ENCODE data around the gene ADAT2. TPM values are rescaled to one million over a fixed set of nuclear protein-coding genes. Genes with fewer than 3 reads are reported as not detected.
"Not testable (repeated sequence)": the region's sequence is repeated elsewhere in the genome, so short reads cannot be mapped to it uniquely, and the experiment has no call there.

Gene ADAT2
- total and polyA plus RNA-seq, 12 donors: 0.61 to 18.6 (median 6.3) TPM

DNA sequence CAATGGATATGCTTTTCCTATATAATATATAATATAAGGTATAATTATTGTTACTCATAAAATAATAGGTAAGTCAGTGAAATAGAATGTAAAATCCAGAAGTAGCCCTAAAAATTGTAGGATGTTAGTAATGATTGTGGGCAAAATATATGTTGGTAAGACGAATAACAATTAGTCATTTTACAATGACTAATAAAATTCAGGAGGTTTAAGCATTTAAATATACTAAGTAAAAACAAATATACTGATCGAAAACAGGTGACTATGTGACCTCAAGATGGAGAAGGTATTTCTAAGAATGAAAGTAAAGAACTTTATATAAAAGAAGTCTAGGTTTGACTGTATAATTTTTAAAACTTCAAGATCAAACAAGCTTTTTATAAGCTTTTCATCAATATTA is 32.1 kb upstream of the ADAT2 start:
- intact Hi-C loops (cut with DNase I): no loop called here
- DNase-seq: no peak
- Histone ChIP-seq H3K27me3 (no peaks in the 10 kb centered on the region), H3K27ac (no peak overlapping the region), H3K4me1 (replicated peaks in 1 of 2) (no peaks in the 10 kb centered on the region), H3K36me3 (replicated peaks in 1 of 2) (peaks cover 0 to 23% of the 10 kb centered on the region in 2 donors), H3K4me3 (no peak overlapping the region), H3K9me3 (replicated peaks in 1 of 3) (no peaks in the 10 kb centered on the region)
- TF ChIP-seq, protein P1, sequence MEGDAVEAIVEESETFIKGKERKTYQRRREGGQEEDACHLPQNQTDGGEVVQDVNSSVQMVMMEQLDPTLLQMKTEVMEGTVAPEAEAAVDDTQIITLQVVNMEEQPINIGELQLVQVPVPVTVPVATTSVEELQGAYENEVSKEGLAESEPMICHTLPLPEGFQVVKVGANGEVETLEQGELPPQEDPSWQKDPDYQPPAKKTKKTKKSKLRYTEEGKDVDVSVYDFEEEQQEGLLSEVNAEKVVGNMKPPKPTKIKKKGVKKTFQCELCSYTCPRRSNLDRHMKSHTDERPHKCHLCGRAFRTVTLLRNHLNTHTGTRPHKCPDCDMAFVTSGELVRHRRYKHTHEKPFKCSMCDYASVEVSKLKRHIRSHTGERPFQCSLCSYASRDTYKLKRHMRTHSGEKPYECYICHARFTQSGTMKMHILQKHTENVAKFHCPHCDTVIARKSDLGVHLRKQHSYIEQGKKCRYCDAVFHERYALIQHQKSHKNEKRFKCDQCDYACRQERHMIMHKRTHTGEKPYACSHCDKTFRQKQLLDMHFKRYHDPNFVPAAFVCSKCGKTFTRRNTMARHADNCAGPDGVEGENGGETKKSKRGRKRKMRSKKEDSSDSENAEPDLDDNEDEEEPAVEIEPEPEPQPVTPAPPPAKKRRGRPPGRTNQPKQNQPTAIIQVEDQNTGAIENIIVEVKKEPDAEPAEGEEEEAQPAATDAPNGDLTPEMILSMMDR (IDR thresholded peaks at IDR 0.05): no peak
- no peak for TF ChIP-seq POLR2A (IDR thresholded peaks at IDR 0.05)
- WGBS, 4 donors: 75 to 97% (median 95%) methylated on average over 2 of the region's 2 CpGs

DNA sequence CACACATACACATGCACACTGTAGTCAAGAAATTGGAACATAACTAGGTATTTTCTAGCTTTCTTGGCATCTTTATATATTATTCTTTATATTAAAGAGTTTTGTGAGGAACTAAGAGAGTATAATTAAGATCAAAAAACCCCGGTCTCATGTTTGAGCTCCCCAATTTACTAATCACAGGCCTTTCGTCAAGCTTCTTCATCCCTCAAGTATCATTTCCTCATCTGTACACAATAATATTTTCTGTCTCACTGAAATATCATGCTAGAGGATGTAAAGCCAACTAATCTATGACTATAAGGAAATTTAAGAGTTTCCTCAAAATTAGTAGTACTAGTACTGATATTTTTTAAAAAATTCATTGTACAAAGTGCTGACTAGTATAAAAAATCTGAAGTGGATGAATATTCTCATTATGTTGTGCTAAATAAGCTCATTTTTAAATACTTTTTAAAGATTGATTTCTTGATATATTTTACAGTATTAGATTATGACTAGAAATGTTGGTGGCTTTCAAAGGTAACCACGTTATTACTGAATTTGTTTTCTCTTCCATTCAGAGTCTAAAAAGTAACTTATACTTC is 28.1 kb upstream of the ADAT2 start:
- Histone ChIP-seq H3K9me3 (replicated peaks in 1 of 3) (no peaks in the 10 kb centered on the region), H3K36me3 (replicated peaks in 1 of 2) (peaks cover 0 to 32% of the 10 kb centered on the region in 2 donors), H3K27ac (no peak overlapping the region), H3K27me3 (no peaks in the 10 kb centered on the region), H3K4me1 (replicated peaks in 1 of 2) (no peaks in the 10 kb centered on the region), H3K4me3 (no peak overlapping the region)
- 89 to 96% (median 92%) methylated on average over 3 of the region's 3 CpGs for WGBS, 4 donors
- DNase-seq: no peak
- no peak for TF ChIP-seq POLR2A (IDR thresholded peaks at IDR 0.05)
- TF ChIP-seq, protein P1 (IDR thresholded peaks at IDR 0.05): no peak
- intact Hi-C loops (cut with DNase I): no loop called here

DNA sequence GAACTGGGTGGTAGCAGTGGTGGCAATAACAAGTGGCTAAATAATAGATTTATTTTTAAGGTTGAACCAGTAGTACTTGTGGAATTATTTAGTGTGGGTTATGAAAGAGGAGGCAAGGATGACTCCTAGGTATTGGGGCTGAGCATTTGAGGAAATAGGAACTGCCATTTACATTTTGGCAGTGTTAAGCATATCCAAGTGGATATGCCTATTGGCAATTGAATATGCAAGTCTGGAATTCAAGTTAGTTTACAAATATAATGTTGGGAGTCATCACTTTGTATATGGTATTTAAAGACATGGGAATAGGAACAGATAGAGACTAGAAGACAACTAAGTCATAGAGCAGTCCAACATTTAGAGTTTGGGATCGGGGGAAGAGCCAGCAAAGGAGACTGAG is 26.1 kb upstream of the ADAT2 start:
- Histone ChIP-seq H3K9me3 (replicated peaks in 1 of 3) (no peaks in the 10 kb centered on the region), H3K27me3 (no peaks in the 10 kb centered on the region), H3K4me1 (replicated peaks in 1 of 2) (no peaks in the 10 kb centered on the region), H3K4me3 (no peak overlapping the region), H3K36me3 (replicated peaks in 1 of 2) (peaks cover 0 to 44% of the 10 kb centered on the region in 2 donors), H3K27ac (no peak overlapping the region)
- DNase-seq: no peak
- WGBS, 4 donors: 94 to 100% (median 97%) methylated on average over 1 of the region's 1 CpG
- intact Hi-C loops (cut with DNase I): no loop called here
- TF ChIP-seq, protein P1 (IDR thresholded peaks at IDR 0.05): no peak
- no peak for TF ChIP-seq POLR2A (IDR thresholded peaks at IDR 0.05)

DNA sequence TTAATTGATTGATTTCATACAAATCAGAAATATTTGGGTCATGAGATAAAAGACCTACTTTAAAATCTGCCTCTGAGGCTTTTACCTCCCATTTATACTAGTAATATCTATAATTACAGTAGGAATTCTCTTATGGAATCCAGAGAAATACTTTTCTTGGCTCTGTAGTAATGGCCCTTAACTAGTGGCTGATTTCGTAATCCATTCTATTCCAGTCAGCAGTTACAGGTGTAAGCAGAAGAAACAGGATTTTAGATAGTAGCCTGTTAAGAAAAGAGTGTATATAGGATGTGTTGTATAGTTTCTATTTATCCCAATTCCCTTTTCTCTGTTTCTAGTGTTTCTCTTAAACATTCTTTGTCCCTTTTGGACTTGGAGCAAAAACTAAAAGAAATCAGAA is 21.3 kb upstream of the ADAT2 start:
- 47 to 100% (median 96%) methylated on average over 1 of the region's 1 CpG for WGBS, 4 donors
- Histone ChIP-seq H3K36me3 (replicated peaks in 1 of 2) (peaks cover 0 to 27% of the 10 kb centered on the region in 2 donors), H3K27ac (no peak overlapping the region)

DNA sequence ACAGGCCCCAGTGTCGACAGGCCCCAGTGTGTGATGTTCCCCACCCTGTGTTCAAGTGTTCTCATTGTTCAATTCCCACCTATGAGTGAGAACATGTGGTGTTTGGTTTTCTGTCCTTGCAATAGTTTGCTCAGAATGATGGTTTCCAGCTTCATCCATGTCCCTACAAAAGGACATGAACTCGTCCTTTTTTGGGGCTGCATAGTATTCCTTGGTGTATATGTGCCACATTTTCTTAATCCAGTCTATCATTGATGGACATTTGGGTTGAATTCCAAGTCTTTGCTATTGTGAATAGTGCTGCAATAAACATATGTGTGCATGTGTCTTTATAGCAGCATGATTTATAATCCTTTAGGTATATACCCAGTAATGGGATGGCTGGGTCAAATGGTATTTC is 18.3 kb upstream of the ADAT2 start:
- DNase-seq; H3K27ac ChIP-seq; H3K4me1 ChIP-seq (replicated peaks in 1 of 2); intact Hi-C loops (cut with DNase I); H3K9me3 ChIP-seq (replicated peaks in 1 of 3); H3K4me3 ChIP-seq; H3K27me3 ChIP-seq: not testable (repeated sequence)
- peaks cover 0 to 17% of the 10 kb centered on the region in 2 donors for H3K36me3 ChIP-seq (replicated peaks in 1 of 2)
- WGBS, 4 donors: 74 to 95% (median 85%) methylated on average over 2 of the region's 2 CpGs

More for the DNA sequence above, 21.3 kb upstream of the ADAT2 start:
- TF ChIP-seq POLR2A (IDR thresholded peaks at IDR 0.05): no peak
- TF ChIP-seq, protein P1 (IDR thresholded peaks at IDR 0.05): no peak
- intact Hi-C loops (cut with DNase I): no loop called here
- no peak overlapping the region for H3K4me3 ChIP-seq
- DNase-seq: no peak
- H3K9me3 ChIP-seq (replicated peaks in 1 of 3): no peaks in the 10 kb centered on the region
- H3K27me3 ChIP-seq: no peaks in the 10 kb centered on the region
- no peaks in the 10 kb centered on the region for H3K4me1 ChIP-seq (replicated peaks in 1 of 2)
